HepG2 (cell line): ENCODE results near the gene DCAF7. TPM values are rescaled to one million over a fixed set of nuclear protein-coding genes. Genes with fewer than 3 reads are reported as not detected.
A peak's percentile ranks its signal among the peaks of the same experiment; 100 is the strongest.

Experiments
- EEA1 ChIP-seq: sonication (generic); formaldehyde crosslinking; IDR thresholded peaks from 2 replicates; pipeline ENCODE4 v1.5.1; 2020; ENCODE audit warnings: mild to moderate bottlenecking, missing genetic modification reagents, borderline replicate concordance
- ELF3 ChIP-seq: IDR thresholded peaks from 2 replicates; pipeline ENCODE4 v1.6.1; 2016; ENCODE audit warnings: missing genetic modification reagents, missing compliant biosample characterization
- IKZF5 ChIP-seq: IDR thresholded peaks from 2 replicates; pipeline ENCODE4 v1.6.1; 2018; ENCODE audit warnings: missing genetic modification reagents, mild to moderate bottlenecking, missing compliant biosample characterization
- MLLT10 ChIP-seq: sonication (generic); formaldehyde crosslinking; IDR thresholded peaks from 2 replicates; pipeline ENCODE4 v1.4.0; 2020; ENCODE audit warnings: missing genetic modification reagents
- NFIB ChIP-seq: sonication (generic); formaldehyde crosslinking; IDR thresholded peaks from 2 replicates; pipeline ENCODE4 v1.9.0; 2021; ENCODE audit warnings: missing genetic modification reagents, mild to moderate bottlenecking, borderline replicate concordance
- RBM22 ChIP-seq: fragments of 200-400 bp; formaldehyde crosslinking; optimal IDR thresholded peaks from 2 replicates; pipeline ENCODE3; 2017; ENCODE audit warnings: mild to moderate bottlenecking, low read length, moderate library complexity
- RELA ChIP-seq: sonication (generic); formaldehyde crosslinking; IDR thresholded peaks from 2 replicates; pipeline ENCODE4 v1.4.0; 2020; ENCODE audit warnings: missing genetic modification reagents
- RFXAP ChIP-seq: sonication (generic); formaldehyde crosslinking; IDR thresholded peaks from 2 replicates; pipeline ENCODE4 v1.4.0; 2020; ENCODE audit warnings: missing genetic modification reagents, borderline replicate concordance
- SMARCC2 ChIP-seq: fragments of 450-650 bp; IDR thresholded peaks from 2 replicates; pipeline ENCODE4 v1.6.1; 2017; ENCODE audit warnings: antibody characterized with exemption, mild to moderate bottlenecking
- ZNF577 ChIP-seq: sonication (generic); formaldehyde crosslinking; IDR thresholded peaks from 2 replicates; pipeline ENCODE4 v1.4.0; 2020; ENCODE audit warnings: mild to moderate bottlenecking, low read depth, missing genetic modification reagents, borderline replicate concordance
- ZNF609 ChIP-seq: sonication (generic); formaldehyde crosslinking; IDR thresholded peaks from 2 replicates; pipeline ENCODE4 v1.4.0; 2020; ENCODE audit warnings: mild to moderate bottlenecking, missing genetic modification reagents, borderline replicate concordance
- ZNF782 ChIP-seq: sonication (generic); formaldehyde crosslinking; IDR thresholded peaks from 2 replicates; pipeline ENCODE4 v1.4.0; 2020; ENCODE audit warnings: missing genetic modification reagents, mild to moderate bottlenecking, borderline replicate concordance
- polyA plus RNA-seq, 8 experiments: library from polyadenylated mRNA; depleted of rRNA in 3 of 8; stranded (reverse) in 7 of 8; unstranded in 1 of 8; fragments of >200 nt; fragmentation: Illumina TruSeq in 4 of 8; extraction: Trizol in 4 of 8; gene quantifications; 2 replicates each; pipeline versions ENCODE4 v1.2.1 to v1.2.3, GENCODE V29; 2011 to 2016; ENCODE audit warnings: low read depth in 4 of 8, missing spikeins in 1 of 8, mixed read lengths in 1 of 8; ENCODE audit not compliant: insufficient read depth in 1 of 8
- total RNA-seq, 5 experiments: library from RNA; depleted of rRNA; stranded (reverse); fragments of >200 nt; fragmentation: Illumina TruSeq; extraction: Trizol; gene quantifications; 2 replicates each; pipeline ENCODE4 v1.2.3, GENCODE V29; 2016; ENCODE audit warnings: low read depth in 1 of 5
- TF ChIP-seq, protein P1 (sequence below): sonication (generic); formaldehyde crosslinking; conservative IDR thresholded peaks from 2 replicates; pipeline ENCODE4 v1.8.0; 2022; ENCODE audit warnings: mild to moderate bottlenecking, moderate library complexity, missing genetic modification reagents
- TF ChIP-seq, protein P2 (sequence below): sonication (generic); formaldehyde crosslinking; IDR thresholded peaks from 2 replicates; pipeline ENCODE4 v1.4.0; 2020; ENCODE audit warnings: mild to moderate bottlenecking, missing genetic modification reagents

The DCAF7 gene
- total and polyA plus RNA-seq, 2 of the 13 experiments (the other 11 are each of a cell fraction or from before 2014, with no cell fraction given): 55.2 to 73.4 TPM

- TF ChIP-seq IKZF5 (peak; percentile 84; the same call in 1 of the 2 replicates), ZNF609 (CRISPR knock-in tag) (peak; percentile 61; the same call in 1 of the 2 replicates), ELF3 (CRISPR knock-in tag) (peak; percentile 65), ZNF577 (CRISPR knock-in tag) (no peak), EEA1 (CRISPR knock-in tag) (no peak), MLLT10 (CRISPR knock-in tag) (no peak), RBM22 (peak; percentile 32), ZNF782 (no peak), NFIB (CRISPR knock-in tag) (no peak), SMARCC2 (no peak), RFXAP (CRISPR knock-in tag) (no peak), RELA (CRISPR knock-in tag) (no peak)
- TF ChIP-seq, protein P1, sequence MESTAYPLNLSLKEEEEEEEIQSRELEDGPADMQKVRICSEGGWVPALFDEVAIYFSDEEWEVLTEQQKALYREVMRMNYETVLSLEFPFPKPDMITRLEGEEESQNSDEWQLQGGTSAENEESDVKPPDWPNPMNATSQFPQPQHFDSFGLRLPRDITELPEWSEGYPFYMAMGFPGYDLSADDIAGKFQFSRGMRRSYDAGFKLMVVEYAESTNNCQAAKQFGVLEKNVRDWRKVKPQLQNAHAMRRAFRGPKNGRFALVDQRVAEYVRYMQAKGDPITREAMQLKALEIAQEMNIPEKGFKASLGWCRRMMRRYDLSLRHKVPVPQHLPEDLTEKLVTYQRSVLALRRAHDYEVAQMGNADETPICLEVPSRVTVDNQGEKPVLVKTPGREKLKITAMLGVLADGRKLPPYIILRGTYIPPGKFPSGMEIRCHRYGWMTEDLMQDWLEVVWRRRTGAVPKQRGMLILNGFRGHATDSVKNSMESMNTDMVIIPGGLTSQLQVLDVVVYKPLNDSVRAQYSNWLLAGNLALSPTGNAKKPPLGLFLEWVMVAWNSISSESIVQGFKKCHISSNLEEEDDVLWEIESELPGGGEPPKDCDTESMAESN (CRISPR knock-in tag): peak; percentile 66; the same call in 1 of the 2 replicates
- TF ChIP-seq, protein P2, sequence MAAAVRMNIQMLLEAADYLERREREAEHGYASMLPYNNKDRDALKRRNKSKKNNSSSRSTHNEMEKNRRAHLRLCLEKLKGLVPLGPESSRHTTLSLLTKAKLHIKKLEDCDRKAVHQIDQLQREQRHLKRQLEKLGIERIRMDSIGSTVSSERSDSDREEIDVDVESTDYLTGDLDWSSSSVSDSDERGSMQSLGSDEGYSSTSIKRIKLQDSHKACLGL (CRISPR knock-in tag): no peak
These were observed 29.4 kb downstream of the DCAF7 start (continued) for GRCh38 chr17:63579633-63580032.
